HUES6 (cell line): ENCODE measurements around the gene TNS1.
A peak's percentile ranks its signal among the peaks of the same experiment; 100 is the strongest.

Source experiments
- H3K27ac ChIP-seq: 2 replicates; pipeline ENCODE4 v1.7.0; 2013; ENCODE audit warnings: low read depth, mild to moderate bottlenecking, low read length, inconsistent platforms
- H3K27me3 ChIP-seq: 2 replicates; pipeline ENCODE4 v1.6.1; 2013; ENCODE audit warnings: low read length; ENCODE audit not compliant: control insufficient read depth, insufficient read depth
- H3K36me3 ChIP-seq: 2 replicates; pipeline ENCODE4 v1.6.1; 2013; ENCODE audit warnings: low read length; ENCODE audit not compliant: control insufficient read depth, insufficient read depth
- H3K4me1 ChIP-seq: 2 replicates; pipeline ENCODE4 v1.6.1; 2013; ENCODE audit warnings: low read length; ENCODE audit not compliant: control insufficient read depth, insufficient read depth
- H3K4me3 ChIP-seq: 2 replicates; pipeline ENCODE4 v1.5.1; 2013; ENCODE audit warnings: low read depth, low read length
- H3K9ac ChIP-seq: one replicate; pipeline ENCODE4 v1.6.1; 2013; ENCODE audit warnings: mild to moderate bottlenecking, low read length
- H3K9me3 ChIP-seq: 2 replicates; pipeline ENCODE4 v1.6.1; 2013; ENCODE audit warnings: low read depth, low read length; ENCODE audit not compliant: control insufficient read depth, insufficient read depth

TNS1 gene

GRCh38 chr2:217864963-217865772, 137.6 kb downstream of the TNS1 start:
- Histone ChIP-seq H3K27me3 (no peaks in the 10 kb centered on the region), H3K4me3 (no peak overlapping the region), H3K36me3 (no peaks in the 10 kb centered on the region), H3K9ac (no peak overlapping the region), H3K27ac (no peak overlapping the region), H3K4me1 (peaks cover 7% of the 10 kb centered on the region), H3K9me3 (no peaks in the 10 kb centered on the region)

GRCh38 chr2:217863883-217864282, 138.9 kb downstream of the TNS1 start:
- no peak overlapping the region for H3K4me3 ChIP-seq
- no peaks in the 10 kb centered on the region for H3K27me3 ChIP-seq
- H3K9ac ChIP-seq: no peak overlapping the region
- H3K36me3 ChIP-seq: no peaks in the 10 kb centered on the region
- H3K4me1 ChIP-seq: peaks cover 14% of the 10 kb centered on the region
- H3K9me3 ChIP-seq: no peaks in the 10 kb centered on the region
- H3K27ac ChIP-seq: no peak overlapping the region

DNA sequence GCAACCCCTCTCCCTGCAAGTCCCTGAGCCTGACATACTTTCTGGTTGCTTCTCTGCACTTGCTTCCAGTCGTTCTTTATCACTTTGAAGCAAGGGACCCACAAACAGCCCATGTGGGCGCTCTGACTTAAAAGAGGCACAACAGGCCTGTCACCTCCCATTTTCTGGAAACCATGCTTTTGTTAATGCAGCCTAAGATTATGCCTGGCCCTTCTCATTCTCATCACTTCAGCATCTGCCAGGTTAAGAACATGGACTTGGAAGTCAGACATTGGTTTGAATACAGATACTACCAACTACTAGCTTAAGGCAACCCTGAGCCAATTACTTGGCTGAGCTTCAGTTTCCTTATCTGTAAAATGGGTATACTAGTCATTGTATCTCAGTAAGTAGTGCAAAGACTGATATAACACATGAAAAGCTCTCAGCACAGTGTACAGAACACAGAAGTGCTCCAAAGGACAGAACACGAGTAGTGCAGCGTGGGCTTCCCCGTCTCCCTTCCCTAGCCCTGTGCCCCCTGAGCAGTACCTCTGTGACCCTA, 141.4 kb downstream of the TNS1 start:
- Histone ChIP-seq H3K27ac (no peak overlapping the region), H3K9ac (no peak overlapping the region), H3K9me3 (no peaks in the 10 kb centered on the region), H3K4me1 (peaks cover 27% of the 10 kb centered on the region), H3K4me3 (no peak overlapping the region), H3K36me3 (no peaks in the 10 kb centered on the region), H3K27me3 (no peaks in the 10 kb centered on the region)

- H3K36me3 ChIP-seq: no peaks in the 10 kb centered on the region
- no peak overlapping the region for H3K4me3 ChIP-seq
- H3K27me3 ChIP-seq: no peaks in the 10 kb centered on the region
Observed at GRCh38 chr2:217859926-217860325, 142.9 kb downstream of the TNS1 start.

DNA sequence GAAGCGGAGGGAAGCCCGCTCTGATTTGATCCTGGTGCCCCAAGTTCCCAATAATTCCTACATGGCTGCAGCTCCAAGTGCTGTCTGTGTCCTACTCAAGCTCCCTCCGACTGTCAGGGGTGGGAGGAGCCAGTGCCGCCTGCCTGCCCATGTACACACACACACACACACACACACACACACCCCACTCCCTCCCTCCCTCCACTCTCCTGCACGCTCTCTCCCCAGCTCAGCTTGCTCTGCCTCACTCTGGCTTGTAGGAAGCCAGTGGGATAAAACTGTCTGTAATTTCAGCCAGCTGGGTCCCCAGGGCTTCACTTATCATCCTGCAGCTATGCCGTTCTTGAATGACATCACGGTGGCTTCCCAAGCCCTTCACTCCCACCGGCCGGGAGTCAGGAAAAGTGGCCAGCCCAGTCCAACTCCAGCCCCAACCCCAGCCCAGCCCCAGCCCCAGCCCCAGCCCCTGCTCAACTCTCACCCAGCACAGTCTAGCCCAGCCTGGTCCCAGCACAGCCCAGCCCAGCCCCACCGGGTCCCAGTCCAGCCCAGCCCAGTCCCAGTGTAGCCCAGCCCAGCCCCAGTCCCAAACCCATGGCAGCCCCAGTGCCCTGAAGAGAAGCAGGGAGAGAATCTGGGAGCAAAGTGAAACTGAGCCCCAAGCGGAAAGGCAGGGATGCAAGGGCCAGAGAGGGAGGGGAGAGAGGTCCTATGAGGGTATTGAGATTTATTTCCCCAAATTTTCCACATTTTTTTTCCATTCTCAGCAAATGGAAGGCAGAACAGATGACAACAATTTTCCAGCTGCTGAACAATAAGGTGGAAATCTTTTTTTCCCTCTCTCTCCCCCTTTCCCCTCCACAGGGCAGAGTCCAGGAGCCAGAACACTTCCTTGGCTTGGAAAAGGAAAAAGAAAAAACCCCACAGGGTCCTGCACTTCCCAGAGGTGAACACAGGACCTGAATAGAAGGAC, 144.0 kb downstream of the TNS1 start:
- no peak overlapping the region for H3K27ac ChIP-seq
- no peak overlapping the region for H3K9ac ChIP-seq
- H3K4me1 ChIP-seq: peaks cover 27% of the 10 kb centered on the region
- no peaks in the 10 kb centered on the region for H3K27me3 ChIP-seq
- H3K4me3 ChIP-seq: no peak overlapping the region
- H3K36me3 ChIP-seq: no peaks in the 10 kb centered on the region
- no peaks in the 10 kb centered on the region for H3K9me3 ChIP-seq

More at GRCh38 chr2:217859926-217860325, 142.9 kb downstream of the TNS1 start:
- Histone ChIP-seq H3K9me3 (no peaks in the 10 kb centered on the region), H3K27ac (no peak overlapping the region), H3K9ac (no peak overlapping the region), H3K4me1 (peaks cover 27% of the 10 kb centered on the region)

DNA sequence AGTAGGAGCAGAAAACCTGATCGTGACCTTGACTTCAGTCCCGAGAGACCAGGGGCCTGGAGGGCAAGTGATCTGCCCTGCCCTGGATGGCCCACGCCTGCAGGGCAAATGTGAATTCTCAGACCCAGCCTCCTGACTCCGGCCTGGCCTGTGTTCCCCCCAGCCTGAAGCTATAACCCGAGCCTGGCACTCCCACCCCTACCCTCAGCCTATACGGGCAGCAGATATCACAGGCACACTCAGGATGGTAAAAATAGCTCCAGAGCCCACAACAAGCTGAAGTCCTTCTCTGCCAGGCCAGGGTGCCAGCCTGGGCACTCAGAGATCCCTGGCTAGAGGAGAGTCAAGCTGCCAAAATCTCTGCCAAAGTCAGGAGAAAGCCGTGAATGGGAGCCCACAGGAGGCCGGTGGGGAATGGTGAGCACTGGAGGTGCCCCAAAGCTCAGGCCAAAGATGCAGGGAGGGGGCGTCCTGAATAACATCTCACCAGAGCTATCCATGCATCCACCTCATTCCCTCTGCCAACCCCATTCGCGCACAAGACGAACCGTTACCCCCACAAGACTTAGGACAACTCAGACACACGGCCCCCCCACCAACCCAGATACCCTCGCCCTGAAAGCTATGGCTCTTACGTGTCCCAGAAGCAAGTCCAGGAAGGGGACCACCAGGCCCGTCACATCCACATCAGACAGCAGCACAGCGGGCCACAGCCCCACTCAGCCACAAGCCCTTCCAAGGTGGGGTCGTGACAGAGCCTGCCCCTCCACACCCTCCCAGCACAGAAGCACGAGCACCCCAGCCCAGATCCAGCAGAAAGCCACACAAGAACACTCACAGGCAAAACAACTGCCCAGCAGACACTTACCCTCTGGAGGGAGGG, 144.9 kb downstream of the TNS1 start:
- H3K9me3 ChIP-seq: no peaks in the 10 kb centered on the region
- H3K4me3 ChIP-seq: no peak overlapping the region
- H3K27ac ChIP-seq: no peak overlapping the region
- H3K9ac ChIP-seq: peak overlapping the region; percentile 5
- H3K27me3 ChIP-seq: no peaks in the 10 kb centered on the region
- peaks cover 23% of the 10 kb centered on the region for H3K4me1 ChIP-seq
- H3K36me3 ChIP-seq: no peaks in the 10 kb centered on the region

DNA sequence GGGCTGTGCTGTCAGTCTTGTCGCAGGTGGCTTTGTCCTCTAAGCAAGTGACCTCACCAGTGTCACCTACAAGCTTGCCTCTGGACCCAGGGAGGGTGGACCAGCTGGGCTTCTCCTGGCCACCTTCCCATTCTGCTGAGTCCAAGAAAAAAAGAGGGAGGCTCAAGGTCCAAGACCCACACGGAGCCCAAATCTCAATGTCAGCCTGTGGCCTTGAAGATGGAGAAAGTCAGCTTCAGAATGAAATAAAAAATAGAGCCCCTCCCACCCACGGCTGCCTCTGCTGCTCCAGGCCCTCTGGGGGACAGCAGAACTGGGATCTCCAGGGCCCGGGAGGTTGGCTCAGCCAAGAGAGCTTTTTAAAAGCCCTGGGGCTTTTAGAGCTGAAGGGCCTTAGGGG, 145.9 kb downstream of the TNS1 start:
- Histone ChIP-seq H3K27me3 (no peaks in the 10 kb centered on the region), H3K36me3 (no peaks in the 10 kb centered on the region), H3K4me3 (no peak overlapping the region), H3K9me3 (no peaks in the 10 kb centered on the region), H3K27ac (no peak overlapping the region), H3K9ac (no peak overlapping the region), H3K4me1 (peaks cover 19% of the 10 kb centered on the region)

GRCh38 chr2:217856159-217856558, 146.6 kb downstream of the TNS1 start:
- H3K4me1 ChIP-seq: peaks cover 19% of the 10 kb centered on the region

GRCh38 chr2:217854684-217855420, 147.9 kb downstream of the TNS1 start:
- H3K27ac ChIP-seq: no peak overlapping the region
- H3K9ac ChIP-seq: no peak overlapping the region
- H3K36me3 ChIP-seq: no peaks in the 10 kb centered on the region
- no peaks in the 10 kb centered on the region for H3K9me3 ChIP-seq
- H3K27me3 ChIP-seq: no peaks in the 10 kb centered on the region
- H3K4me1 ChIP-seq: peaks cover 20% of the 10 kb centered on the region
- H3K4me3 ChIP-seq: no peak overlapping the region

More at GRCh38 chr2:217856159-217856558, 146.6 kb downstream of the TNS1 start:
- Histone ChIP-seq H3K4me3 (no peak overlapping the region), H3K9ac (no peak overlapping the region), H3K27ac (no peak overlapping the region), H3K36me3 (no peaks in the 10 kb centered on the region), H3K27me3 (no peaks in the 10 kb centered on the region), H3K9me3 (no peaks in the 10 kb centered on the region)

DNA sequence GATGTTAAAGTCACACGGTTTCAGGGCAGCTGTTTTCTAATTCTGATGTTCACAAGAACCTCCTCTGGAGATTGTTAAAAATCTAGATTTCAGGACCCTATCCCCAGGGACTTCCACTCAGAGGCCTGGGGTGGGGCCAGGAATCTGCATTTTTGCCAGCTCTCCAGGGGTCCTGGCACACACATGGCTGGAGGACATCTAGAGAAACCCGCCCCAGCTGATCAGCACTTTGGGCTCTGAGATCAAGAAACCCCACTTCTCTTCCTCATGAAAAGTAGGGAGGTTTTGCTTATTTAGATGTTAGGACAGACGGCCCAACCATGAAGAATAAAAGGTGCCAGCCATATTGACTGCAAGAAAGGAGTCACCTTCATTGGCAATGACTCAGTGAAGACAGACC, 148.8 kb downstream of the TNS1 start:
- H3K27ac ChIP-seq: no peak overlapping the region
- peaks cover 14% of the 10 kb centered on the region; the same call in 1 of the 2 replicates for H3K4me1 ChIP-seq
- H3K36me3 ChIP-seq: no peaks in the 10 kb centered on the region
- H3K4me3 ChIP-seq: no peak overlapping the region
- H3K27me3 ChIP-seq: no peaks in the 10 kb centered on the region
- no peak overlapping the region for H3K9ac ChIP-seq
- no peaks in the 10 kb centered on the region for H3K9me3 ChIP-seq
